GM18909 (cell line): Measurements from ENCODE around the gene NCKIPSD.
"Not testable (repeated sequence)": the region's sequence is repeated elsewhere in the genome, so short reads cannot be mapped to it uniquely, and the experiment has no call there.

ENCODE experiments used
- ATAC-seq: cut with Tn5 transposase; IDR thresholded peaks from one replicate; pipeline ENCODE4 v1.9.1; 2021; ENCODE audit warnings: mild to moderate bottlenecking; ENCODE audit not compliant: unreplicated experiment, poor library complexity

Gene NCKIPSD

GRCh38 chr3:48685603-48686511, at the start of gene NCKIPSD:
Gene NCKIPSD (minus strand): TSS chr3:48685915. CDS start chr3:48685807, 108 bp downstream.
- ATAC-seq = peak; percentile 80

DNA sequence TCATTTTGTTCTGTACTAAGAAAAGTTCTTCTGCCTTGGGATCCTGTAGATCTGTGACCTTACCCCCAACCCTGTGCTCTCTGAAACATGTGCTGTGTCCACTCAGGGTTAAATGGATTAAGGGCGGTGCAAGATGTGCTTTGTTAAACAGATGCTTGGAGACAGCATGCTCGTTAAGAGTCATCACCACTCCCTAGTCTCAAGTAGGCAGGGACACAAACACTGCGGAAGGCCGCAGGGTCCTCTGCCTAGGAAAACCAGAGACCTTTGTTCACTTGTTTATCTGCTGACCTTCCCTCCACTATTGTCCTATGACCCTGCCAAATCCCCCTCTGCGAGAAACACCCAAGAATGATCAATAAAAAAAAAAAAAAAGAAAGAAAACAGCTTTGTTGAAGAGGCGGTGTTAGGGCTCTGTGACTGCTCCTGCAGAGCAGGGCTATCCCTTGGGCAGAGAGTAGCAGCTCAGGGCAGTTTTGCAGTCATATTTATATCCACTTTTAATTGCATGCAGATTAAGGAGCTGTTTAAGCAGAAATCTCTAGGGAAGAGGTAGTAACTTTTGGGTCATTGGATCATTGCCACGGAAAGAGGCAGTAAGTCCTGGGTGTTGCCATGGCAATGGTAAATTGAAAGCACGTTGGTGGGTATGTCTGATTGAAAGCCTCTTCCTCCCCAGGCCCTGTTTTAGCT, 49.5 kb upstream of the NCKIPSD start:
- not testable (repeated sequence) for ATAC-seq

- not testable (repeated sequence) for ATAC-seq
Observed at GRCh38 chr3:48734541-48734940, 48.8 kb upstream of the NCKIPSD start.

GRCh38 chr3:48733752-48734518, 48.2 kb upstream of the NCKIPSD start:
- not testable (repeated sequence) for ATAC-seq

DNA sequence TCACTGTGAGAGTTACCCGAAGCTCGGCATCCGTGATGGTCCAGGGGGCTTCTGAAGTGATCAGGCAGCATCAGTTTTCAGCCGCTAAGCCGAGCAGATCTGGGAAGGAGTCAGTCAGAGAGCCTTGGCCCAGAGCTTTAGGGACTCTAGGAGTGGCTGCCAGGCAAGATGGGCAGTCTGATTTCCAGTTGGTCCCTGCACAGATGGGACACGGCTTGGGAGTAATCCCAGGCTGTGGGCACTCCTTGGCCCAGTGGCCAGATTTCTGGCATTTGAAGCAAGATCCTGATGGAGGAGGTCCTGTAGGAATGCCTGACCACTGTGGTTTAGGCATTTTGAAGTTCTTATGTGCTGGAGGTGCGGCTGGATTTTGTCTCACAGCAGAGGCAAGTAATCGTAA, 41.8 kb upstream of the NCKIPSD start:
- no peak for ATAC-seq

- ATAC-seq = not testable (repeated sequence)
Observed at GRCh38 chr3:48725185-48725855, 39.6 kb upstream of the NCKIPSD start.

- ATAC-seq = no peak
Observed at GRCh38 chr3:48723725-48724124, 38.0 kb upstream of the NCKIPSD start.

- ATAC-seq = not testable (repeated sequence)
Observed at GRCh38 chr3:48723293-48723692, 37.6 kb upstream of the NCKIPSD start.

DNA sequence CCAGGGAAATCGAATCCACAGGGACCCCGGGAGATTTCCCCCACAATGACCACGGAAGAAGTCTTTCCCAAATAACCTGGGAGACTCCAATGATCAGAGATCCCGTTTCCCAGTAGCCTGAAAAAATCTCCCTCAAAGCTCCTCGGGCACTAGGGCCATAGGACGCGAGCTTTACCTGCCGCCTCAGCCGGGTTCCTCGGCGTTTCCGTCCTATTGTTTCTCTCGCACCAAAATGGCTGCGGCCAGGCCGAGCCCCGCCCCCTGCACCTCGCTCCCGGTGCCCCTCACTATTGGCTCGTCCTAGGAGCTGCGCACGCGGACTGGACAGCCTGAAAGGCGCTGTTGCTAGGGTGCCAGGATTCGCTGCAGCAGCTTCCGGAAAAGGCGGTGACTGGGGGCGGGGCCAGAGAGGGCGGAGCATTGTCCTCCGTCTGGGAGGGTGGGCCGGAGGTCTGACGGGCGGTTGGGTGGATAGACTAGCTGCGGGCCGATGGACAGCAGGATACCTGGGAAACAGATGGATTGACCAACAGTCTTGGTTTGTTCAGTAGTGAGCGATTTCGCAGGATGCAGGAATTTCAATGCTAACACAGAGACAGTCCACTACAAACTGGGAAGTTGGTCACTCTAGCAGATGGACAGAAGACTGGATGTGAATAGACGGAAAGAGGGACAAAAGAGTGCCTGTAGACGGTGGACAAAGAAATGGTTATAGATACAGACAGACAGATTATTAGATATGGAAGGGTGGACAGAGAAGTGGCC, 31.4 kb upstream of the NCKIPSD start, which contains the start of gene IP6K2:
TSS of gene IP6K2 (minus strand) at position 240 of the 765 bp plus-strand sequence. CDS start 21,930 bp downstream, outside the sequence.
- peak; percentile 97 for ATAC-seq

GRCh38 chr3:48716508-48716981, 30.8 kb upstream of the NCKIPSD start:
- ATAC-seq = no peak

GRCh38 chr3:48715174-48715800, 29.6 kb upstream of the NCKIPSD start:
- no peak for ATAC-seq

GRCh38 chr3:48711727-48712126, 26.0 kb upstream of the NCKIPSD start:
- no peak for ATAC-seq

- no peak for ATAC-seq
Observed at GRCh38 chr3:48709051-48709461, 23.3 kb upstream of the NCKIPSD start.

DNA sequence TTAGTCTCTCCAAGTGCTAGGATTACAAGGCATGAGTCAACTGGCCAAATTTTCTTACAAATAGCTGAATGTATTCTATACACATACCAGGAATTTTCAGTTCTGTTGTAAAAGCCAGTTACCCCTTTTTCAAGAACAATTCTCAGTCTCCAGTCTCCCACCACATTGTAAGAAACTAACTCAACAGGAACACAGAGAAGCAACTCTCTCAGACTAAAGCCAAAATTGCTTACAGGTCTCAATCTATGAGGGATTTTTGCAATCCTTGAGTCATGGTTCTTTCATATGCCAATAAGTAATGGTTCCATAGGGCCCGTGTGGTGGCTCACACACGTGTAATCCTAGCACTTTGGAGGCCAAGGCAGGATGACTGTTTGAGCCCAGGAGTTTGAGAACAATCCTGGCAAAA, 22.8 kb upstream of the NCKIPSD start:
- no peak for ATAC-seq

DNA sequence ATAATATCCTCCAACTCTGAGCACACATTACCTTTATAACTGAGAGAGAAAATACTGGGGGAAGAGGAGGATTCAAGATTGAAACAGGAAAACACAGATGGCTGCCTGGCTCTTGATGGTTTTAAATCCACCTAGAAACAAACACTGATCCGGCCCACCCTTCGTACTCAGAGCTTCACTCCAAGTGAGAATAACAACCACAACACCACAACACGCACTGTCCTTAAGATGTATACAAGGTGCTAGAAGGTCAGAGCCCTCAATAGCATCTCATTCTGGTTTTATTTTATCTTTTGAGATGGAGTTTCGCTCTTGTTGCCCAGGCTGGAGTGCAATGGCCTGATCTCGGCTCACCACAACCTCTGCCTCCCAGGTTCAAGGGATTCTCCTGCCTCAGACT, 21.4 kb upstream of the NCKIPSD start:
- no peak for ATAC-seq

DNA sequence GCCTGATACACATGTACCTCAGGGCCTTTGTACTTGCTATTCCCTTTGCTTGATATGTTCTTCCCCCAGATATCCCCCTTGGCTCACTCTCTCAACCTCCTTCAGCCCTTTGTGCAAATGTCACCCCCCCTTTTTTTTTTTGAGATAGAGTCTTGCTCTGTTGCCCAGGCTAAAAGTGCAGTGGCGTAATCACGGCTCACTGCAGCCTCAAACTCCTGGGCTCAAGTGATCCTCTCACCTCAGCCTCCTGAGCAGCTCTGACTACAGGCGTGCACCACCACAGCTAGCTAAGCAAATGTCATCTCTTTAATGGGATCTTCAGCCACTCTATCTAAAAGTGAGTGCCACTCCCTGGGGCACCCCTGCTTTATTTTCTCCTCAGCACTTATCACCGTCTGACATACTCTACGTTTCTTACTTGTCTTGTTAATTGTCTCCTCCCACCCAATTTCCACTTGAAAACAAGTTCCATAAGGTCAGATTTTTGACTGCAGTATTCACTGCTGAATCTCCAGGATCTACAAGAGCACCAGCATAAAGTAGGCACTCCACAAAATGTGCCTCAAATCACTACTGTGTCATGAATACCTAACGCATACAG, 16.7 kb upstream of the NCKIPSD start:
- ATAC-seq = no peak

- ATAC-seq = no peak
Observed at GRCh38 chr3:48700731-48701405, 15.2 kb upstream of the NCKIPSD start.

- no peak for ATAC-seq
Observed at GRCh38 chr3:48698891-48699290, 13.2 kb upstream of the NCKIPSD start.
